Midbrain (tissue), 1 donor: ENCODE measurements around the gene PGLYRP4.
"Not testable (repeated sequence)": the region's sequence is repeated elsewhere in the genome, so short reads cannot be mapped to it uniquely, and the experiment has no call there.

Experiments used
- DNase-seq: peaks from one replicate; lab custom pipeline; 2025; lab: John Stamatoyannopoulos, UW

The PGLYRP4 gene

DNA sequence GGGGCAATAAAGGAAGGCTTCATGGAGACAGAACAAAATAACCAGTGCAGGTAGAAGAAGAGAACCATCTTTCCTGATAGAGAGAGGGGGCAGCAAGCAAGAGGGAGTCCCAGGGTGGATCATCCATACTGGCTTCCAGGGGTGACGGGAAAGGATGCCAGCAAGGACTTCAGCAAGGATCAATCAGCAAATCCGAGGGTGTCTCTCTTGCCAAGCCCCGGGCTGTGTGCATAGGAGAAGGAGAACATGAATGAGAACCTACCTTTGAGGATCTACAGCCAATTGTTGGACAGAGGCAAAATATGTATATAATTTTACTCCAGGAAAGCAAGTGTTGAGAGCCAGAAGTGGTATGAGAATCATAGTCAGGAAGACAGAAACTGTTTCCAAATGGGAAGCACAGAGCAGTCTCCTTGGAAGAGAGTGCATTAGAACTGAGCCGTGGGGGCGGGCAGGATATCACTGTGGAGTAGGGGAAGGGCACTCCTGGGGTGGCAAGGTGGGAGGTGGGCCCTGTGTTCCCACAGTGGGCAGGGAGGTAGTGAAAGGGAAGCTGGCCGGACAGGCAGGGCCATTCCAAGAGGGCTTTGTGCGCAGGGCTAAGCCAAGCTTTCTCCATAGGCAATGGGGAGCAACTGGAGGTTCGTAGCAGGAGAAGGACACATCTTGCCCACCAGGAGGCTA is 7.9 kb upstream of the PGLYRP4 start:
- DNase-seq: no peak

DNA sequence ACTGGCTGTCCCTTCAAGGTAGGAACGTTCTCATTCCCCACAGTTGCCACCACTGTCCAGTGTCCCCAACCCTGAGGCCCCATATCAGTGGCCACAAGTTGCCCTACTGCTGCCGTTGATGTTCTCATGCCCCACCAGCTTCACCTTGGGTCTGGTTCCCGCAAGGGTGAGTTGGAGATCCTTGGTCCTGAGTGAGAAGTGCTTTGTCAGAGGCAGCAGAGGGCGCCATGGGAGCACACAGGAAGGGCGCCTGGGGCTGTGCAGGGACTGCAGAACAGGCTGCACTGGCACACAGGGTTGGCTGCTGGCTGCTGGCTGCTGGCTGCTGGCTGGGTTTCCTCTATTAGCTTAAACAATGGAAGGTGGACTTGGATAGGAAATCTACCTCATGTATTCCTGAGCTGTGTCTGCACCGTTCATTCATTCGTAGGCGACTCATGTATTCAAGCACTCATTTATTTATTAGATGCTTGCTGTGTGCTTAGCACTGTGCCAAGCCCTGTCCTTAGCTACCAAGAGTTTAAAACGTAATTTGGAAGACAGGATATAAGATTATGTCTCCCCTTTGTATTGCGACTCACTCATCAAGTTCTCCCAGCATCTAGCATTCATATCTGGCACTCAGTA is 6.9 kb upstream of the PGLYRP4 start:
- DNase-seq: no peak

DNA sequence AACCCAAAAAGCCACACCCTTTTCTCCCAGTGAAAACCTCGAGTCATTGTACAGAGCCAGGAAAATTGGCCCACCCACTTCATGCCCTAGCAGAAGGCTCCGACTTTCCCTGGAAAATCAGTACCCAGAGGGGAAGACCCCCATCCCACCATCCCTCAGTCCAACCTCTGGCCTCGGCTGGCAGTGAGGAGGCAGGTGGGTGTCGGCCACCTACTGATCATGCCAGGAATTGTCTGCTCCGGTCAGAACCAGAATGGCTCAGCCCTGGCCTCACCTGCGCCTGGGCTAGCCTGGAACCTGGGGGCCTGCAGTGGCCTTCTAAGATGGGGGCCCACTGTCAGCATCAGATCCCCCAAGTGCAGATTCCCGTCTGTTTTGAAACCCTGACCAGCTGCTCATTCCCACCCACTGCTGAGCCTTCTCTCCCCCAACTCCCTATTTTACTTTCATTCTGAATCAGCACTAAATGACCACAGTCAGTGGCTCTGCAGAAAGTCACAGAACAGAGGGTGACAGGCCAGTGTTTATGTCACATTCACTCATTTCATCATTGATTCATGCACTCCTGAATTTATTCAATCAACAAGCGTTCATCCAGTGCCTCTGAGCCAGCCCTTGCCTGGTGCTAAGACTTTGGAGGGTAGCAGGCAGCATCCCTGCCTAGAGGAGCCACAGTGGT is 6.0 kb upstream of the PGLYRP4 start:
- DNase-seq: no peak

DNA sequence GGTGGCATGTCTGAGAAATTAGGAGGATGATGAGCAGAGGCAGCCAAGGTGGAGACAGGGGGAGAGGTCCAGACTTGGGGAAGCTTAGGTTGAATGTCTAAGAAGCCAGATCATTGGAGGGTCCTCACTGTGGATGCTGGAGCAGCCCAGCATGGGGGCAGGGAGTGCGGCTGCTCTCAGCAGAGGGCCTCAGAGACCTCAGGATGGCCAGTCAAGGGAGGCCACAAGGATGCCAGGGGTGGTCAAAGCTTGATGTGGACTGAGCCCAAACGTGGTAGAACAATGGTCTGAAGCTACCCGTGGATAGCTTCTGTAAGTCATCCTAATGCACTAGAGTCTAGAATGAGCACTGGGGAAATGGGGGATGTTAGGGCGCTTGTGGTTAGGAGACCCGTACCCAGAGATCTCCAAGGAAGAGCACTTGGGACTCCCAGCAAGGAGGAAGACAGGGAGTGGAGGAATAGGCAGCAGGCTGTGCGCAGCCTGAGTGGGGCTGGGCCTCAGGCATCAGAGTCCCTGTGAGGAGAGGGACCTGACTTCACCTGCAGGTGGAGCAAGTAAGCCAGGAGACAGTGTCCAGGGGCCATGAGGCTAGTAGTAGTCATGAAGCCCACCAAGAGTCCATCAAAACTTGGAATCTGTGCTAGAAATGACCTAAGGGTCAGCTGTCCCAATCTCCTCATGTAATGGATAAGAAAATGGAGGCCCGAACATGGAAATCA is 4.7 kb upstream of the PGLYRP4 start:
- DNase-seq: no peak

DNA sequence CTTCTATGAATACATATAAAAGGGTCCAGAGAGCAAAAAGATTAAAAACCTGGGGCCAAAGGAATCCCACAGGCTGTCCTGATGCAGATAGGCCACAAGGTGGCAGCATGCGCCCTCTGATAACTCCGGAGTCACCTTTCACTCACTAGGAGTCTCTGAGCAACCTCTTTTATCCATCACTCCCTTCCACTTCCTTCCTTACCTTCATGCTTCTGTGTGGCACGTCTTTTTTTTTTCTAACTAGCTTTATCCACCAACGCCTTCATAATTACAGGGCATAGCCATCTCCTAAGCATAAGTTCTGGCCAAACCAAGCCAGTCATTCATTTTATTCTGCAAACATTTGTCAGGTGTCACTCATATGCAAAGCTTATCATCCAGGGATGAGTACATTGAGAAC is 3.9 kb upstream of the PGLYRP4 start:
- peak; percentile 45 for DNase-seq

DNA sequence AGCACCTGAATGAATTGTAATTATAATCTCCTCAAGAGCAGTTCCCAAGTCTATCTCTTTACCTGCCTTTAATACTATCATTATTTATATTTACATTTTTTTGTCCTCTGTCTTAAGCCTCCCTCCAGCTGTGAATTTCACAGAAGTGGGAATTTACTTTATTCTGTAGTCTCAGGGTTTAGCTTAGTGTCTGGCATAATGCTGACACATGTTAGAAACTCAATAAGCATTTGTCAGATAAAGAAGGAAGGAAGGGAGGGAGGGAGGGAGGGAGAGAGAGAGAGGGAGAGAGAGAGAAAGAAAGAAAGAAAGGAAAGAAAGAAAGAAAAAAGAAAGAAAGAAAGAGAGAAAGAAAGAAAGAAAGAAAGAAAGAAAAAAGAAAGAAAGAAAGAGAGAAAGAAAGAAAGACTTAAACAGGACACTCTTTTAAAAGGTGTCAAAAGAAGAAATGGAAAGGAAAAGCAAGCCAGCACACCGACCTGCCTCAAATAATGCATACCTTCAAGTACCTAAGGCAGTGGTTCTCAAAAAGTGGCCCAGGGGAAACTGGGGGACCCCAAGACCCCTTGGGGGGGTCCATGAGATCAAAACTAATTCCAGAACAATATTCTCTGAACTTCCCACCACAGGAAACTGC is 1.8 kb upstream of the PGLYRP4 start:
- DNase-seq: no peak

DNA sequence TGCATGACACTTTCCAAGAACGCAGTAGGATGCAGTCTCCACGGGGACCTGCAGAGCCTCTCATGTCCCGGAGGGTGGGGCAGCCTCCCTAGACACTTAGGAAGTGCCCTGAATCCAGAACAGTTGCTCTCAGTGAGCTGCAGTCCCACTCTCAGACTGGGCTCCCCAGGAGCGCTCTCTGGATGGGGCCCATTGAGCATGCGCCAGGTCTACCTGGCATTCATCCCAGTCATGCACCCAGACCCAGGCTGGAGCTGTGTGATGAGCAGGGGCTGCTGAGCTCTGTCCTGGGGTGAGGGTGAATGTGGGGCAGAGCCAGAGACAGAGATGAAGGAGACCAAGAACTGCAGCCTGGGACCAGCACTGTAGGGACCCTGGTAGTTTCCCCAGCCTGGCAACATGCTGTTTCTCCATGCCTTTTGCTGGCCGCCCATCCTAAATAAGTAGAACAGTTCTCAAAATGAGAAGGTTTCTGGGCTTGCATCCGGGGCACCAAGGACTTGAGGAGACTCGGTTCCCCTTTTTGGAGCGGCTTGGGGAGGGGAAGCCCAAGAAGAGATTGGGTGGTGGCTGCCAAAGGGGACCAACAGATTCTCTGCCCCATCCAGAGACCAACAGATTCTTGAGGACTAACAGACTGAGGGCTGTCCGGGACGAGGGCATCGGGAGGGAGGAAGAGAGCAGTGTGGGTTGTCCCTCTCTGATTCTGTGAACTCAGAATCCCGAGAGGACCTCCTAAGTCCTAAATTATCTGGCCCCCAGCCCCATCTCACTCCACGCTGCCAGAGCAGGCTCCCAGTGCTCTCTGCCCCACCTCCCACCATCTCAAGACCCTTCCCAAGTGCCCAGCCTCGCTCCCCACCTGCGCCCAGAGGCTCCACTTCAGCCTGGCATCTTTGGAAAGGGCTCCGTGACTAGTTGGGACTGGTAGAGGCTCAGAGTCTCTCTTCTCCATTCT is 1.0 kb upstream of the PGLYRP4 start:
- no peak for DNase-seq

DNA sequence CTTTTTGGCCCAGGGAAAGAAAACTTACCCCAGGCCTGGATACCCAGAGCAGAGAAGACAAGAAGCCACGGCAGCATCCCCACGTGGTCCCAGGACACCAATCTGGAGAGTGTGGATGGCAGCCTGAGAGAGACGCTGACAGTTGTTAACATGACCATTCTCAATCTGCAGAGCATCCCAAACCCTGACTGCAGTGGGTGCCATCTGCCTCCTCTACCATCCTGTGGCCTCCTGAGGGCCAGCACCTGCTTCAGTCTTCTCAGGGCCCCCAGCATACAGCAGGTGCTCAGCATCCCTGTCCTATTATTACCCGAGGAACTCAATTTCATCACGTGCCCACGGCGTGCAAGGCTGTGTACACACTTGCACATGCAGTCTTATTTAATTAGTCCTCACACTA is 785 bp downstream of the PGLYRP4 start:
- no peak for DNase-seq

DNA sequence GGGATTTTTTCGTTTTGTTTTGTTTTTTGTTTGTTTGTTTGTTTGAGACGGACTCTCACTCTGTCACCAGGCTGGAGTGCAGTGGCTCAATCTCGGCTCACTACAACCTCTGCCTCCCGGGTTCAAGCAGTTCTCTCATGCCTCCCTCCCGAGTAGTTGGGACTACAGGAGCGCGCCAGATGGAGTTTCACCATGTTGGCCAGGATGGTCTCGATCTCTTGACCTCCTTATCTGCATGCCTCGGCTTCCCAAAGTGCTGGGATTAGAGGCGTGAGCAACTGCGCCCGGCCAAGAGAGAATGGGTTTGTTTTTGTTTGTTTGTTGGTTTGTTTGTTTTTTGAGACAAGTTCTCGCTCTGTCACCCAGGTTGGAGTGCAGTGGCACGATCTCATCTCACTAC is 1.6 kb downstream of the PGLYRP4 start:
- DNase-seq: not testable (repeated sequence)

DNA sequence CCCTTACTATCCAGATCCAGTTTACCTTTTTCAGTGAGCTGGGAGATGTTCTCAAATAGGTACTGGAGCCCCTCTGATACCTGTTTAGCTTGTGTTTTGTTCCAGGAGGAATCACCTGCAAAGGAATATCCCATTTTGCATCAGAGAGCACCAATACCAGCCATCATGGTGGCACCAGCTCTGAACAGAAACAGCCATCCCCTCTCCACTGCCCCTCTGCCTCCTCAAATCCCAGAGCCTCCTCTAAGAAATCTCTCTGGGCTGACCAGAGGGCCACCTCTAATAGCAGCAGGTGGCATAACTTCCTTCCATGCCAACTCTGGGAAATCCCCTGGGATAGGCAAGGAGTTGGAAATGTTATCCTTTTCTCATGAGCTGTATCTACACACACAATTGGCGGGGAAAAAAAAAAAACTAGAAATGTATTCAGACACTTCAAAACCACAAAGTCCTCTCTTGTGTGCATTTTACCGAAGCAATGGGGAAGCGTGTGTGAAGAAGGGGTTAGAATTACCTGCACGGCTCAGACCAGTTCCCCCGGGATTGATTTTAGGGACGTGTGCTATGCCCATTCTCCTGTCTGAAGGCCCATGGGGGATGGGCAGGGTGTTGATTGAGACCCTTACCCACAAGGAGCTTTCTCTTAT is 2.4 kb downstream of the PGLYRP4 start:
- DNase-seq: no peak

DNA sequence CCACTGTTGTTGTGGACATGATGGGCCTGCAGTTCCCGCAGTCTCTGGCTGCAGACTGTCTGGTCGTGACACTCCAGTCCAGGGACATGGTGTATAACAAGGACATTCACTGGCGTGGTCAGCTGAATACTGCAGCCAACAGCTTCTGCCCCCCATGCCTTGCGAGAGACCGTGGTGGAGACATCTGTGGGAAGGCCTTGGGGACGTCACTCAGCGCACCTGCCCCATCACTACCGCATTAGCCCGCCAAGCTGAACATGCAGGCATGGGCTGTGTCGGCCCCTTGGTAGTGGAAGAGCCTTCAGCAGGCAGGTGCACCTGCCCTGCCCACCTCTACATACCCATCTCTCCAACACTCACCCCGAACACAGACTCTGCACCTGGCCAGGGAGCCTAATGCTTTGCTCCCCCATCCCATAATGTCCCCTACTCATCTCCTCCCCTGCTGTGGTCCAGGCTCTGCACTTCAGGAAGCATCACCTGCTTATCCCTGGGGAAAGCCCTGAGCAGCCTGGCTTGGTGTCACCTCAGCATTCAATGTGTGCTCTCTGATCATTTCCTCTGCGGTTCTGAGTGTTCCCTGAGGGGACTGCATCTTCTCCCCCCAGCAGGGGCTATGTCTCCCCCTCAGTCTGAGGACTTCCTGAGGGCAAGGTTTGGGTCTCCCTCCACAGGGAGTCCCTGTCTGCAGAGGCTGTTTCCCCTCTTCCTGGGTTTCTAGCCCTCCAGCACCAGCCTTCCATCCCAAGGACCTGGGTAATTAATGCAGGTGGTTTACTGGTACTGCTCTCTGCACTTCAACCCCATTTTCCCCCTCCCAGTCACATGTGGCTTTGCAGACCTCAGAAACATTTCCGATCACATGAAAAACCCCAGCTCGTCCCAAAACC is 3.2 kb downstream of the PGLYRP4 start:
- no peak for DNase-seq

DNA sequence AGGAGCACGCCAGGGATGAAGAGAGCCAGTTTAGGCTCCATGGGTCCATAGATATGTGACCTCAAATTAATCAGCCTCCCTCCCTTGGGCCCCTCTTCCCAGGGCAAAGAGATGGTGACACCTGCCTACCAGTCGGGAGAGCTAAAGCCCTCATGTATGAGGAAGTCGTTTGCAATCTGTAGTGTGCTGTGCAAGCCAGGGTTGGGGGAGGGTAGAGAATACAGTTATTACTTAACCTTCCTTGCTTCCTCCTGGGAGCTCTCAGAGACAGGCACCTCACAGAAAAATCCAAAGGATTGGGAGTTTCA is 4.0 kb downstream of the PGLYRP4 start:
- no peak for DNase-seq

DNA sequence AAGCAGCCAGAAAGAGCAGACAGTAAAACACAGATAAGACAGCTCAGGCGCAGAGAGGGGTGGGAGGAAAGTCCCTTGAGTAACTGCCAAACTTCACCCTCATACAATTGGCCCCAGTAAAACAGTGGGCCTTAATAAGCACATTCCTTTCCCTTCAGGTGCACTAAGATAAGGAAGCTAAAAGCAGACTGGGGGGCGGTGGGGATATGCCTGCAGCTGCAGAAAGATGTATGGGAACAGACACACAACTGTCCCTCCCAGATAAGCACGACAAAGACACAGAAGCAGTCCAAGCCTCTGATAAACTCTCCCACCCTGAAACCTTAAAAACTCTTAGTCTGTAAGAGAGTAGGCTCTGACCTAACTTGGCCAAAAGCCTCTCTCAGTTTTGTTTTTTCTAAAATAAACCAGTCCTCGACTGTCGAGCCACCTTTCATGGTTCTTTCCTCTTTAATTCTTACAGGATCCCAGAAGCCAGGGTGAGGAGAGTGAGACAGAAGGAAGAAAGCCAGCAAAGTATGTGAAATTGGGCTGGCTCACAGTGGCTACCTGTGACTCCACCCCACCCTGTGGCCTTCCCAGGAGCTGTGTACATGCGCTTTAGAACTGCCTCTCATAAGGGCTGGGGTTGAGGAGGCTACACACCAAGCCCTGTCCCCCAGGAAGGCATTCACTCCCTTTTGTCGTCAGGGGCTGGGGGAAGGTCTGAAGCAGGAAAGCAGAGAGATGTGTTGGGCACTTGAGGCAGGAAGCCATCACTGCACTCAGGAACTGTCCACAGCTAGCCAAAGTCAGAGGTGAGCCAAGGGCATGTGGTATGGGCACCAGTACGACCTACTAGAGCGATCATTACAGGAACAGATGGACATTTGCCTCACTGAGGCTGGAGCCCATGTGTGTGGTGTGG is 4.6 kb downstream of the PGLYRP4 start:
- DNase-seq: no peak

DNA sequence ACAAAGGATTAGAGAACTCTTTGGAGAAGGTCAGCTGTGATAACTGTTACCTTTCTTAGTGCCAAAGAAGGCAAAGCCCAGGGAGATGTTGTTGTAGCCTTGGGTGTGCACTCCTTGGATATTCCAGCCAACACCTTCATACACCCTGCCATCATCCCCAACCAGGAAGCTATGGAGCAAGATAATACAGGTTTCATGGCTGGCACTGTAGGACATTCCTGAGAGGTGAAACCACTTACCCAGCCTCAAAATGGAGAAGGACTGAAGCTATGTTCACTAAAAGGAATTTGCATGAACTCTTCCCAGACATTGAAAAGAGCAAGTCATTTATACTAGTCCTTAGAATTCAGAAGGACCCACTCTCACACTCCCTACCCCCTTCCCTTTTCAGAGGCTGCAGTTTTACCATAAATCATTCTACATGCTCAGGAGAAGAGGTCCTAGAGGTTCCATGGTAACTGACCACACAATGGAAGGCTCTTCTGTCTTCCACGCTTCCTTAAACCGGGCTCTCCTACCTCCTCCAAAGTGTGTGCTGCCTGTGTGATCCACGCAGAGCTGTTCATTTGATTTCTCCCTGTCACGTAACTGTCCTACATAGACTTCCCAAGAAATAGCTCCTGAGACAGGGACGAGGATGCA is 5.5 kb downstream of the PGLYRP4 start:
- DNase-seq: no peak

DNA sequence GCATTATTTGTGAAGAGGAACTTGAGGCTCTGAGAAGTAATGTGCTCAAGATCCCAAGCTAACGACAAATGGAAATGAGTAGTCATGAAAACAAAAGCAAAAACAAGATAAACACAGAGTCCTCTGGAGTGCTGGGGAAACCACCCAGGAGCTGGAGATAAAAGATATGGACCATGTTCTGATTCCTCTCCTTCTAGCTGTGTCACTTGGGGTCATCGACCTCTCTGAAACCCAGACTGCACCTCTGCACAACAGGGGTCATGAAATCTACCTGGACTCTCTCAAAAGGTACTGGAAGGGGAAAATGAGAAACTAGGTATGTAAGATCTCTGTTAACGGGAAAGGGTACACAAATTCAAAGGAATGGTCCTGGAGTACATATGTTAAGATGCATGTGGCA is 6.5 kb downstream of the PGLYRP4 start:
- no peak for DNase-seq

DNA sequence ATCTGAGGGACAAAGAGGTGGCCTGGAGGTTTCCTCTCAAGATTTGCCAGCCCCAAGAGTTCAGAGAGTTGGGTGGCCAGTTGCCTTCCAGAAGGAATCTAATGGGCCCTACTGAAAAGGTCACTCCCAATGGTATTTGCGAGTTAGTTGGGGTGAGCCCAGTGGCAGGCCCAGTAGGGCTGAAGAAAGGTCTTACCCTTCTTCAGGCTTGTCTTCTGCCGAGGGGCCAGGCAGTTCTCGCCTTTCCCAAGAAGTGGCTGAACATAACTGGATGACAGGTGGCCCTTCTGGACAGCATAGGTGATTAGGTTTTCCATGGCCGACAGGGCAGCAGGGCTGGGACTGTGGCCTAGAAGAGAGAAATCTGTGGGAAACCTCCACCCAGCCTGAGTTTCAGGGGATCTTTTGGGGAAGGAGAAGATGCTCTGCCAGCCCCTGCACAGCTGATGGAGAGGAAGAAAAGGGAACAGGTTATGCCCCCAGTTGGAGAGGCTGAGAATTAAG is 7.2 kb downstream of the PGLYRP4 start:
- DNase-seq: no peak

DNA sequence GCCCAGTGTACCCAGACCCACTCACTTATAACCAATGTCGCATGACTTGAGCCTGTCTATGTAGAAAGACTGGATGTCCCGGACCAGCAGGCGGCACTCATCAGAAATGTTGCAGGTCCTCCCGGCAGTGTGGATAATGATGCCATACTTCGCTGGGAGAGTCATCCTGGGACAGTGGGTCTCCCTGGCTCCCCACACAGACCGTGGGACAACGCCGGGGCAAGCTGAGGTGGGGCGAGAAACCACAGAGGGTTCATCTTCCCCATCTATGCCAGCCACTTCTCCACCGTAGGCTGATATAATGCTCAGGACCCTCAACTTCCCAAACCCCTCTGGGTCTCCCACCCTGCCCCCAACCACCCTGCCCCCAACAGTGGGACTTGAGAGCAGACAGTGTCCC is 8.3 kb downstream of the PGLYRP4 start:
- no peak for DNase-seq

DNA sequence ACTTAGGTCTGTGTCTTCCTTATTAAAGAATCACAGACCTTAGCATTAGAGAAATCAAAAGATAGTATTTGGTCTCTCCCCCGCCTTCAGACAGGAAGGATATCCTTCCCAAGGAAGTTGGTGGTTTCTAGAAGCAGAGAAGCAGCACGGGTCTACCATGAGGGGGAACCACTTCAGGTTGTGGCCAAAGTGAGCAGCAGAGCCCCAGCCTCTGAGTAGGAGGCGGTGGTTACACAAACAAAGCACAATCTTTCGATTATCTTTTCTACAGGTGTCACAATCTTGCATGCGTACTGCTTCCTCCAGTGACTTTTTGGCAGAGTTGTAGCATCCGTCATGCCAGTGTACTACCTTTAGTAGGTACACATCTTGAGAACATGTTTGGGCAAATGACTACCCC is 8.8 kb downstream of the PGLYRP4 start:
- DNase-seq: no peak
